Cortex of kidney (tissue), 1 donor: ENCODE measurements around the gene EIF4G2.

ENCODE experiments used
- DNase-seq: peaks from one replicate; lab custom pipeline; 2025; lab: John Stamatoyannopoulos, UW

The EIF4G2 gene

GRCh38 chr11:10771457-10771856 lies 37.3 kb downstream of the EIF4G2 start:
- DNase-seq, result no peak

GRCh38 chr11:10770626-10771254 lies 38.0 kb downstream of the EIF4G2 start:
- no peak for DNase-seq

- DNase-seq, result no peak
These were observed 44.3 kb downstream of the EIF4G2 start for GRCh38 chr11:10764412-10764811.

- no peak for DNase-seq
These were observed 45.0 kb downstream of the EIF4G2 start for GRCh38 chr11:10763766-10764165.

GRCh38 chr11:10762913-10763421 lies 45.8 kb downstream of the EIF4G2 start:
- DNase-seq, result no peak

- no peak for DNase-seq
These were observed 46.5 kb downstream of the EIF4G2 start for GRCh38 chr11:10762185-10762584.

- DNase-seq, result no peak
These were observed 47.5 kb downstream of the EIF4G2 start for GRCh38 chr11:10761085-10761698.

GRCh38 chr11:10758957-10759356 lies 49.8 kb downstream of the EIF4G2 start:
- no peak for DNase-seq

- DNase-seq, result no peak
These were observed 56.2 kb downstream of the EIF4G2 start for GRCh38 chr11:10752486-10752885.

- no peak for DNase-seq
These were observed 56.7 kb downstream of the EIF4G2 start for GRCh38 chr11:10752061-10752460.

GRCh38 chr11:10751581-10751940 lies 57.2 kb downstream of the EIF4G2 start:
- DNase-seq, result no peak

- DNase-seq, result peak; percentile 40
These were observed 57.7 kb downstream of the EIF4G2 start, which contains the start of gene CTR9 for GRCh38 chr11:10750838-10751580. Gene CTR9, plus strand, starts transcription at chr11:10751246. Its CDS starts 167 bp downstream, at chr11:10751413.

- no peak for DNase-seq
These were observed 59.2 kb downstream of the EIF4G2 start for GRCh38 chr11:10749476-10749875.

GRCh38 chr11:10747733-10748132 lies 61.0 kb downstream of the EIF4G2 start:
- DNase-seq, result no peak
